GM12878 (cell line): ENCODE results near the gene SP100.
A peak's percentile ranks its signal among the peaks of the same experiment; 100 is the strongest.

Source experiments
- CBFB ChIP-seq: IDR thresholded peaks from 2 replicates; pipeline ENCODE4 v1.6.1; 2016; ENCODE audit warnings: antibody characterized with exemption, low read depth
- CHD2 ChIP-seq: IDR thresholded peaks from 2 replicates; pipeline ENCODE4 v1.6.1; 2011; ENCODE audit warnings: low read depth, low read length, improper control_type of control experiment, borderline replicate concordance
- HCFC1 ChIP-seq: fragments of 150-350 bp; IDR thresholded peaks from 2 replicates; pipeline ENCODE4 v1.6.1; 2014; ENCODE audit warnings: low read length
- JUND ChIP-seq: IDR thresholded peaks from 2 replicates; pipeline ENCODE4 v1.6.1; 2012; ENCODE audit warnings: low read depth, mild to moderate bottlenecking, low read length, improper control_type of control experiment, moderate library complexity
- NFIC ChIP-seq: IDR thresholded peaks from 2 replicates; pipeline ENCODE4 v1.6.1; 2012; ENCODE audit warnings: low read depth, mild to moderate bottlenecking, inconsistent platforms, low read length, moderate library complexity
- POLR2A ChIP-seq: IDR thresholded peaks from 2 replicates; pipeline ENCODE4 v1.6.1; 2011; ENCODE audit warnings: low read depth, mild to moderate bottlenecking, low read length
- POLR2AphosphoS5 ChIP-seq: IDR thresholded peaks from 2 replicates; pipeline ENCODE4 v1.6.1; 2011; ENCODE audit warnings: mild to moderate bottlenecking, low read length, inconsistent platforms
- RFX5 ChIP-seq: IDR thresholded peaks from 2 replicates; pipeline ENCODE4 v1.6.1; 2011; ENCODE audit warnings: low read depth, low read length, improper control_type of control experiment
- SIX5 ChIP-seq: IDR thresholded peaks from 2 replicates; pipeline ENCODE4 v1.6.1; 2011; ENCODE audit warnings: mild to moderate bottlenecking, low read depth, low read length, moderate library complexity; ENCODE audit not compliant: severe bottlenecking
- TF ChIP-seq, protein P1 (sequence below), 3 experiments: IDR thresholded peaks in 2 of 3; conservative IDR thresholded peaks in 1 of 3; 2 replicates each; pipeline ENCODE4 v1.5.1; 2011; ENCODE audit warnings: low read depth in 3 of 3, low read length in 3 of 3, mild to moderate bottlenecking in 3 of 3, control low read depth in 2 of 3, moderate library complexity in 2 of 3, inconsistent platforms in 1 of 3, mixed read lengths in 1 of 3; ENCODE audit not compliant: control insufficient read depth in 2 of 3, insufficient read depth in 1 of 3; ENCODE audit errors: extremely low read depth in 1 of 3

DNA sequence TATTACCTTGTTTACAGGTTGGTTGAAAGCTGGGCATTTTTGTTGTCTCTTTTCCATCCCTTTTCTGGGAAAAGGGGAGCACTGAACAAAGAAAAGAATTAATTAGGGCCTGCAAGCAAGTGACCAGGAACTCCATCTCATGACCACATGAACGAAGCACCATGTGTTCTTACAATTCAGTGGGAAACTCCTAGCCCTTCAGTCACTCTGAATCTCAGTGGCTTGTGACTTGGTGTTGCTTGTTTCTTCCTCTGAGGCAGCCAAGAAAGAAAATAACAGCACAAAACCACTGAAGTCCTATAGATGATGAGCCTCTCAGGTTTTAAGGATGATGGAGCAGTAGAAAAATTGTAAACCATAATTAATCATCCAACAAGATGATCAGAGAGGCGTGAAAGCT lies 167.6 kb downstream of the SP100 start:
- TF ChIP-seq POLR2A (peak; percentile 39), CBFB (no peak), SIX5 (no peak), NFIC (no peak; the same call in 1 of the 2 replicates), JUND (no peak), HCFC1 (no peak), RFX5 (no peak), CHD2 (no peak), POLR2AphosphoS5 (no peak)
- TF ChIP-seq, protein P1, sequence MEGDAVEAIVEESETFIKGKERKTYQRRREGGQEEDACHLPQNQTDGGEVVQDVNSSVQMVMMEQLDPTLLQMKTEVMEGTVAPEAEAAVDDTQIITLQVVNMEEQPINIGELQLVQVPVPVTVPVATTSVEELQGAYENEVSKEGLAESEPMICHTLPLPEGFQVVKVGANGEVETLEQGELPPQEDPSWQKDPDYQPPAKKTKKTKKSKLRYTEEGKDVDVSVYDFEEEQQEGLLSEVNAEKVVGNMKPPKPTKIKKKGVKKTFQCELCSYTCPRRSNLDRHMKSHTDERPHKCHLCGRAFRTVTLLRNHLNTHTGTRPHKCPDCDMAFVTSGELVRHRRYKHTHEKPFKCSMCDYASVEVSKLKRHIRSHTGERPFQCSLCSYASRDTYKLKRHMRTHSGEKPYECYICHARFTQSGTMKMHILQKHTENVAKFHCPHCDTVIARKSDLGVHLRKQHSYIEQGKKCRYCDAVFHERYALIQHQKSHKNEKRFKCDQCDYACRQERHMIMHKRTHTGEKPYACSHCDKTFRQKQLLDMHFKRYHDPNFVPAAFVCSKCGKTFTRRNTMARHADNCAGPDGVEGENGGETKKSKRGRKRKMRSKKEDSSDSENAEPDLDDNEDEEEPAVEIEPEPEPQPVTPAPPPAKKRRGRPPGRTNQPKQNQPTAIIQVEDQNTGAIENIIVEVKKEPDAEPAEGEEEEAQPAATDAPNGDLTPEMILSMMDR (IDR thresholded peaks at IDR 0.05 in 2 of 3, conservative IDR thresholded peaks at IDR 0.05 in 1 of 3; ENCODE audit: control insufficient read depth in 2 of 3, extremely low read depth in 1 of 3, insufficient read depth in 1 of 3, low read depth in 3 of 3, low read length in 3 of 3): no peak
